MM.1S (cell line): ENCODE results near the gene ITPR1.

Experiments used
- EZH2phosphoT487 ChIP-seq: fragments of 300-600 bp; sonication (generic); IDR thresholded peaks from 2 replicates; pipeline ENCODE4 v1.6.1; 2018; ENCODE audit warnings: antibody characterized with exemption, low read length
- TF ChIP-seq, protein P1 (sequence below): fragments of 300-600 bp; sonication (generic); IDR thresholded peaks from 2 replicates; pipeline ENCODE4 v1.5.1; 2016; ENCODE audit warnings: antibody characterized with exemption, low read length, mixed read lengths

- TF ChIP-seq EZH2phosphoT487: no peak
- TF ChIP-seq, protein P1, sequence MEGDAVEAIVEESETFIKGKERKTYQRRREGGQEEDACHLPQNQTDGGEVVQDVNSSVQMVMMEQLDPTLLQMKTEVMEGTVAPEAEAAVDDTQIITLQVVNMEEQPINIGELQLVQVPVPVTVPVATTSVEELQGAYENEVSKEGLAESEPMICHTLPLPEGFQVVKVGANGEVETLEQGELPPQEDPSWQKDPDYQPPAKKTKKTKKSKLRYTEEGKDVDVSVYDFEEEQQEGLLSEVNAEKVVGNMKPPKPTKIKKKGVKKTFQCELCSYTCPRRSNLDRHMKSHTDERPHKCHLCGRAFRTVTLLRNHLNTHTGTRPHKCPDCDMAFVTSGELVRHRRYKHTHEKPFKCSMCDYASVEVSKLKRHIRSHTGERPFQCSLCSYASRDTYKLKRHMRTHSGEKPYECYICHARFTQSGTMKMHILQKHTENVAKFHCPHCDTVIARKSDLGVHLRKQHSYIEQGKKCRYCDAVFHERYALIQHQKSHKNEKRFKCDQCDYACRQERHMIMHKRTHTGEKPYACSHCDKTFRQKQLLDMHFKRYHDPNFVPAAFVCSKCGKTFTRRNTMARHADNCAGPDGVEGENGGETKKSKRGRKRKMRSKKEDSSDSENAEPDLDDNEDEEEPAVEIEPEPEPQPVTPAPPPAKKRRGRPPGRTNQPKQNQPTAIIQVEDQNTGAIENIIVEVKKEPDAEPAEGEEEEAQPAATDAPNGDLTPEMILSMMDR: no peak
Observed at GRCh38 chr3:4506559-4507023, 13.4 kb downstream of the ITPR1 start.
